ENCODE data around the gene KCNJ12. TPM values are rescaled to one million over a fixed set of nuclear protein-coding genes. Genes with fewer than 3 reads are reported as not detected.

KCNJ12 gene
- polyA plus RNA-seq, 2 of the 4 experiments (the other 2 are of a cell fraction): 0.34 to 0.44 TPM

- FAIRE-seq (no peak), DNase-seq (ENCODE audit: low read depth in 1 of 2, low spot score in 1 of 2) (peak in 1 of 2 experiments; percentile 31), ATAC-seq (no peak)
- Histone ChIP-seq H3K9me3 (no peaks in the 10 kb centered on the region), H3K4me1 (peaks cover 4% of the 10 kb centered on the region; the same call in 1 of the 3 replicates), H3K4me3 (no peak overlapping the region), H3K27ac (no peak overlapping the region; a peak in 1 of 6 replicates), H3K4me2 (no peak overlapping the region)
- ChIA-PET POLR2A (no interaction called here), CTCF (interaction anchor here (1.0 to 4.0 kb wide), 6 partner anchors 10 to 98 kb away, joined by 3 to 20 read pairs (median 7); no protein-coding TSS in a partner anchor)
- TF ChIP-seq MAZ (IDR thresholded peaks at IDR 0.05; ENCODE audit: borderline replicate concordance, low read depth, low read length): no peak
- peak; percentile 53; the same call in 1 of the 2 replicates for TF ChIP-seq KDM1A (IDR thresholded peaks at IDR 0.05; ENCODE audit: low read depth)
- TF ChIP-seq CTCF (IDR thresholded peaks at IDR 0.05): peak; percentile 21; the same call in 1 of the 3 replicates
- 0 out of 3 replicates have a peak, but pooled peaks have one; percentile 11 for TF ChIP-seq SMC3 (IDR thresholded peaks at IDR 0.05)
- 69% methylated on average over 8 of the region's 8 CpGs for WGBS (ENCODE audit: missing lambda C conversion rate)
Observed at GRCh38 chr17:21374441-21375161, 1.6 kb upstream of the KCNJ12 start.

- WGBS (ENCODE audit: missing lambda C conversion rate): 77% methylated on average over 6 of the region's 7 CpGs
- DNase-seq (ENCODE audit: low read depth in 1 of 2, low spot score in 1 of 2) (no peak), FAIRE-seq (no peak), ATAC-seq (no peak)
- Histone ChIP-seq H3K27ac (no peak overlapping the region), H3K4me3 (no peak overlapping the region), H3K9me3 (no peaks in the 10 kb centered on the region), H3K4me2 (no peak overlapping the region), H3K4me1 (peaks cover 4% of the 10 kb centered on the region; the same call in 1 of the 3 replicates)
- TF ChIP-seq HMGXB4 (CRISPR knock-in tag; IDR thresholded peaks at IDR 0.05; ENCODE audit: borderline replicate concordance) (no peak), RFX5 (IDR thresholded peaks at IDR 0.05) (no peak), POLR2AphosphoS2 (conservative IDR thresholded peaks at IDR 0.05; ENCODE audit: low read length) (no peak), EHF (CRISPR knock-in tag; IDR thresholded peaks at IDR 0.05) (no peak), HOXA7 (CRISPR knock-in tag; IDR thresholded peaks at IDR 0.05) (no peak), CEBPB (IDR thresholded peaks at IDR 0.05) (no peak), NFE2L2 (conservative IDR thresholded peaks at IDR 0.05; ENCODE audit: low read length) (no peak), KDM5A (IDR thresholded peaks at IDR 0.05) (no peak), EHMT2 (IDR thresholded peaks at IDR 0.05; ENCODE audit: low read depth) (no peak), MAFK (IDR thresholded peaks at IDR 0.05; ENCODE audit: partially characterized antibody) (no peak), MAZ (IDR thresholded peaks at IDR 0.05; ENCODE audit: borderline replicate concordance, low read depth, low read length) (no peak)
- ChIA-PET POLR2A (no interaction called here), CTCF (interaction anchor here (1.0 to 4.0 kb wide), 6 partner anchors 10 to 98 kb away, joined by 3 to 20 read pairs (median 7); no protein-coding TSS in a partner anchor)
Observed at GRCh38 chr17:21375162-21375560, 996 bp upstream of the KCNJ12 start.

- ChIA-PET CTCF (interaction anchor here (1.1 to 4.0 kb wide), 5 partner anchors 11 to 99 kb away, joined by 3 to 20 read pairs (median 11); no protein-coding TSS in a partner anchor), POLR2A (no interaction called here)
- Histone ChIP-seq H3K4me1 (peaks cover 4% of the 10 kb centered on the region; the same call in 1 of the 3 replicates), H3K4me3 (no peak overlapping the region), H3K27ac (no peak overlapping the region), H3K4me2 (peak overlapping the region; percentile 89; the same call in 2 of the 3 replicates), H3K9me3 (no peaks in the 10 kb centered on the region)
- FAIRE-seq: no peak
- peak in 1 of 2 experiments; percentile 43 for DNase-seq (ENCODE audit: low read depth in 1 of 2, low spot score in 1 of 2)
- TF ChIP-seq CBX2 (IDR thresholded peaks at IDR 0.05; ENCODE audit: borderline replicate concordance, low read depth) (no peak), BHLHE40 (IDR thresholded peaks at IDR 0.05; ENCODE audit: low read depth, low read length) (no peak), HOXA7 (CRISPR knock-in tag; IDR thresholded peaks at IDR 0.05) (no peak), RAD21 (conservative IDR thresholded peaks at IDR 0.05 in 1 of 2, IDR thresholded peaks at IDR 0.05 in 1 of 2) (no peak), CEBPB (IDR thresholded peaks at IDR 0.05) (no peak), HOXB5 (CRISPR knock-in tag; IDR thresholded peaks at IDR 0.05) (no peak), MAX (IDR thresholded peaks at IDR 0.05) (no peak), POLR2A (IDR thresholded peaks at IDR 0.05; ENCODE audit: low read length) (no peak), SREBF2 (IDR thresholded peaks at IDR 0.05) (no peak), NPAS2 (CRISPR knock-in tag; IDR thresholded peaks at IDR 0.05; ENCODE audit: borderline replicate concordance) (no peak), E2F6 (IDR thresholded peaks at IDR 0.05; ENCODE audit: borderline replicate concordance, low read depth) (no peak), ESRRA (IDR thresholded peaks at IDR 0.05; ENCODE audit: borderline replicate concordance, low read length) (no peak), TP53 (CRISPR knock-in tag; IDR thresholded peaks at IDR 0.05) (no peak), RCOR1 (IDR thresholded peaks at IDR 0.05; ENCODE audit: low read depth, low read length) (no peak)
- 94% methylated on average over 11 of the region's 11 CpGs for WGBS (ENCODE audit: missing lambda C conversion rate)
- peak in 1 of 2 experiments; percentile 3; a peak in 1 of 6 replicates for ATAC-seq
Observed at GRCh38 chr17:21375757-21376080, 438 bp upstream of the KCNJ12 start.

Measured in A549 (cell line).